ENCODE measurements around the gene ELF1. TPM values are rescaled to one million over a fixed set of nuclear protein-coding genes. Genes with fewer than 3 reads are reported as not detected.

ELF1 gene
- total and polyA plus RNA-seq, 2 of the 8 experiments (the other 6 are each of a cell fraction or from before 2014, with no cell fraction given), result 5.6 to 18.2 TPM

DNA sequence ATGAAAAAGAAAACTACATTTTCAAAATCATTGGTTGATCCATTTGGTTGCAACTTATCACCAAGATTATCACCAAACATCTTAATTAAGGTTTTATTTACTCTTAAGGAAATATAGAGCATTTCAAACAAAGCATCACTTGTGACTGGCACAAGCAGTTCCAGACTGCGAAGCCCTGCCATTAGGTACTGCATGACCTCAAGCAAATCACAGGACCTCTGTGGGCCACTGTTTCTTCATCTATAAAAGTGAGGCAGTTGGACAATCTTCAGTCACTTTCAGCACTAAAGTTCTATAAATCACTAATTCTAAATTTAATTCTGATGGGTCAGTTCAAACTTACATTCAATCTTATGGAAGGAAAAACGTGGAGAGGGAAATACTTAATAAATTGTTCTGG, 2.0 kb downstream of the ELF1 start (continued):
- TF ChIP-seq ATF3 (IDR thresholded peaks at IDR 0.05; ENCODE audit: insufficient read depth, low read depth, low read length), result no peak
- no peak for TF ChIP-seq SP4 (IDR thresholded peaks at IDR 0.05; ENCODE audit: low read length)
- TF ChIP-seq SIX5 (IDR thresholded peaks at IDR 0.05; ENCODE audit: low read depth, low read length), result no peak
- TF ChIP-seq SP1 (IDR thresholded peaks at IDR 0.05; ENCODE audit: low read depth, low read length), result no peak
